A673 (cell line): ENCODE data around the gene TUFM. TPM values are rescaled to one million over a fixed set of nuclear protein-coding genes. Genes with fewer than 3 reads are reported as not detected.
"Not testable (repeated sequence)": the region's sequence is repeated elsewhere in the genome, so short reads cannot be mapped to it uniquely, and the experiment has no call there.

Experiments used
- BruUV-seq: library from RNA; stranded (reverse); fragments of 400-500 nt; replicated peaks from 2 replicates; lab custom pipeline; 2021; lab: Mats Ljungman, UMichigan
- CTCF ChIA-PET: fragments of 300-600 bp; sonication (Branson Sonifier 250); formaldehyde crosslinking; loops from one replicate; lab custom pipeline; 2022; ENCODE audit warnings: antibody characterized with exemption; lab: Charles Lee
- POLR2A ChIA-PET: fragments of 300-600 bp; sonication (Branson Sonifier 250); formaldehyde crosslinking; loops from one replicate; lab custom pipeline; 2022; ENCODE audit warnings: antibody characterized with exemption; ENCODE audit not compliant: low non-redundant PET; lab: Charles Lee
- DNase-seq: peaks from one replicate; pipeline ENCODE4 v3.0.0-alpha.2; 2015; ENCODE audit warnings: low spot score
- H3K27ac ChIP-seq: fragments of 200-600 bp; sonication (generic); 2 replicates; pipeline ENCODE4 v1.5.1; 2016; ENCODE audit warnings: mixed run types, low read depth, mild to moderate bottlenecking, mixed read lengths, antibody characterized with exemption, low read length; ENCODE audit not compliant: poor library complexity, severe bottlenecking
- H3K27me3 ChIP-seq: fragments of 200-600 bp; sonication (generic); replicated peaks from 2 replicates; pipeline ENCODE4 v1.6.1; 2017; ENCODE audit warnings: mixed run types, low read depth, mild to moderate bottlenecking, mixed read lengths, antibody characterized with exemption, low read length; ENCODE audit not compliant: insufficient read depth, poor library complexity
- H3K36me3 ChIP-seq: fragments of 200-600 bp; sonication (generic); 2 replicates; pipeline ENCODE4 v1.6.1; 2016; ENCODE audit warnings: mixed run types, mild to moderate bottlenecking, mixed read lengths, antibody characterized with exemption, low read length; ENCODE audit not compliant: insufficient read depth, poor library complexity, severe bottlenecking
- H3K4me1 ChIP-seq: fragments of 200-600 bp; sonication (generic); 2 replicates; pipeline ENCODE4 v1.6.1; 2017; ENCODE audit warnings: mixed run types, mild to moderate bottlenecking, mixed read lengths, antibody characterized with exemption, low read length; ENCODE audit not compliant: insufficient read depth, poor library complexity, severe bottlenecking
- H3K4me3 ChIP-seq: fragments of 200-600 bp; sonication (generic); 2 replicates; pipeline ENCODE4 v1.5.1; 2016; ENCODE audit warnings: low read depth, mixed run types, mild to moderate bottlenecking, mixed read lengths, low read length; ENCODE audit not compliant: poor library complexity, severe bottlenecking
- H3K9me3 ChIP-seq: fragments of 200-600 bp; sonication (generic); 2 replicates; pipeline ENCODE4 v1.6.1; 2016; ENCODE audit warnings: mixed run types, low read depth, mild to moderate bottlenecking, mixed read lengths, antibody characterized with exemption, low read length; ENCODE audit not compliant: poor library complexity, severe bottlenecking
- CTCF ChIP-seq: fragments of 300-800, 200-600 bp; sonication (generic); conservative IDR thresholded peaks from 2 replicates; pipeline ENCODE4 v1.5.1; 2017; ENCODE audit warnings: low read depth, mild to moderate bottlenecking, antibody characterized with exemption, low read length, moderate library complexity, mixed read lengths
- EZH2 ChIP-seq: fragments of 200-600 bp; sonication (generic); IDR thresholded peaks from 2 replicates; pipeline ENCODE4 v1.6.1; 2017; ENCODE audit warnings: borderline replicate concordance, low read depth, mild to moderate bottlenecking, mixed read lengths, antibody characterized with exemption, low read length; ENCODE audit not compliant: poor library complexity, severe bottlenecking
- intact Hi-C: fragments of 100-400 bp; cut with micrococcal nuclease; formaldehyde crosslinking; loops from one replicate; pipeline ENCODE4 v1.10.0; 2022; ENCODE audit not compliant: unreplicated experiment
- microRNA-seq: library from miRNA; unstranded; fragments of <30 nt; microRNA quantifications from one replicate; pipeline ENCODE4 v1.2.0, GENCODE V29; 2021
- total RNA-seq: library from RNA; stranded (reverse); gene quantifications from 2 replicates; pipeline ENCODE4 v1.2.3, GENCODE V29; 2021

Gene TUFM
- total RNA-seq, 1 experiment from 2014 or later = 228 TPM

DNA sequence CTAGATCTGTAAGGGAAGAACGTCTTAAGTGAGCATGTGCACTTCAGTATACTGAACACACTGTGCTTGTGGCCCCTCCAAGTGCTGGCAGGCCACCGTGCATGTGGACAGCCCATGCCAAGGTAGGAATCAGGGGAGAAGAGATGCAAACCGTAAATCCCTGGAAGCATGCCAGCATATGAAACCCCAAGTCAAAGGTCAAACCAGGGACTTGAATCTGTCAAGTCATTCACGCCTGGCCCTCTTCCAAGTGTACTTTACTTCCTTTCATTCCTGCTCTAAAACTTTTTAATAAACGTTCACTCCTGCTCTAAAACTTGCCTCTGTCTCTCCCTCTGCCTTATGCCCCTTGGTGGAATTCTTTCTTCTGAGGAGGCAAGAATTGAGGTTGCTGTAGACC, 26.1 kb downstream of the TUFM start:
- TF ChIP-seq CTCF (no peak), EZH2 (no peak)
- no TSS peak for BruUV-seq
- Histone ChIP-seq H3K4me1 (peaks cover 12% of the 10 kb centered on the region), H3K36me3 (peaks cover 5% of the 10 kb centered on the region), H3K9me3 (no peaks in the 10 kb centered on the region), H3K27me3 (no peaks in the 10 kb centered on the region), H3K4me3 (no peak overlapping the region), H3K27ac (no peak overlapping the region)
- intact Hi-C loops = no loop called here
- ChIA-PET POLR2A (no interaction called here), CTCF (no interaction called here)
- no peak for DNase-seq

DNA sequence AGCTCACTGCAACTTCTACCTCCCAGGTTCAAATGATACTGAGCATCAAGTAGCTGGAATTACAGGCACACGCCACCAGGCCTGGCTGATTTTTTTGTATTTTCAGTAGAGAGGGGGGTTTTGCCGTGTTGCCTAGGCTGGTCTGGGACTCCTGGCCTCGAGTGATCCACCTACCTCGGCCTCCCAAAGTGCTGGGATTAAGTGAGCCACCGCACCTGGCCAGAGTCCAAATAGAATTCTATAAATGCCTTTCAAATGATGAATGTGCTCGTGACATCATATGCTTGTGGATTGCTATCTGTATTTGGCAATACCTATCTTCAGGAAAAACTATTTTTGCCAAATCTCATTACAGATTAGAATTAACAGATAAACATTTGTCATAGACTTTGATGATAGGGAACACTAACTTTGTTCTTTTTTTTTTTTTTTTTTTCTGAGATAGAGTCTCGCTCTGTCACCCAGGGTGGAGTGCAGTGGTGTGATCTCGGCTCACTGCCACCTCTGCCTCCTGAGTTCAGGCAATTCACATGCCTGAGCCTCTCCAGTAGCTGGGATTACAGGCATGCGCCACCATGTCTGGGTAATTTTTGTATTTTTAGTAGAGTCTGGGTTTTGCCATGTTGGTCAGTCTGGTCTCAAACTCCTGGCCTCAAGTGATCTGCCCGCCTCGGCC, 38.6 kb downstream of the TUFM start:
- H3K36me3 ChIP-seq, DNase-seq, CTCF ChIA-PET, intact Hi-C loops, H3K4me1 ChIP-seq, H3K4me3 ChIP-seq, H3K9me3 ChIP-seq, POLR2A ChIA-PET, H3K27me3 ChIP-seq, H3K27ac ChIP-seq, BruUV-seq: not testable (repeated sequence)

GRCh38 chr16:28802235-28803019, 43.7 kb downstream of the TUFM start:
- intact Hi-C loops, H3K36me3 ChIP-seq, H3K4me1 ChIP-seq, DNase-seq, POLR2A ChIA-PET, BruUV-seq, CTCF ChIA-PET, H3K27me3 ChIP-seq, H3K9me3 ChIP-seq, H3K4me3 ChIP-seq, H3K27ac ChIP-seq: not testable (repeated sequence)

Small RNAs within 50 kb of the gene (microRNA-seq; reads per million reads assigned to microRNA genes)
- not detected for gene MIR4721

Other genes starting within 250 kb of the TUFM start
- gene SULT1A2, start 249.3 kb downstream of the TUFM start, total RNA-seq = 1.6 and 2.7 TPM in 2 replicates
- gene SULT1A1, start 236.3 kb downstream of the TUFM start, total RNA-seq = 8.9 and 10.8 TPM in 2 replicates
- gene NPIPB8, start 208.3 kb downstream of the TUFM start, total RNA-seq = not detected in 2 replicates
- gene EIF3C, start 134.9 kb downstream of the TUFM start, total RNA-seq = 824 and 839 TPM in 2 replicates
- gene NPIPB9, start 94.6 kb downstream of the TUFM start, total RNA-seq = 0.92 and 2.1 TPM in 2 replicates
- 330 and 335 TPM in 2 replicates for gene ATXN2L, start 23.3 kb downstream of the TUFM start, total RNA-seq
- 55.9 and 57.8 TPM in 2 replicates for gene SH2B1, start 17.5 kb upstream of the TUFM start, total RNA-seq
- 3.0 and 3.5 TPM in 2 replicates for gene ATP2A1, start 32.1 kb upstream of the TUFM start, total RNA-seq
- 15.4 and 17.6 TPM in 2 replicates for gene RABEP2, start 78.9 kb upstream of the TUFM start, total RNA-seq
- gene CD19, start 85.6 kb upstream of the TUFM start, total RNA-seq = not detected in 2 replicates
- gene NFATC2IP, start 104.6 kb upstream of the TUFM start, total RNA-seq = 63.4 and 63.5 TPM in 2 replicates
- 46.3 and 48.6 TPM in 2 replicates for gene SPNS1, start 128.4 kb upstream of the TUFM start, total RNA-seq
- gene LAT, start 138.7 kb upstream of the TUFM start, total RNA-seq = 2.8 and 5.5 TPM in 2 replicates